Upper lobe of left lung (tissue), 4 donors: ENCODE measurements around the gene TBC1D4.

Experiments used
- EP300 ChIP-seq, 4 donors: sonication (generic); formaldehyde crosslinking; IDR thresholded peaks; one replicate each; pipeline ENCODE4 v1.5.1; 2017; ENCODE audit warnings: antibody characterized with exemption in 4 of 4, control low read depth in 2 of 4
- POLR2A ChIP-seq, 4 donors: fragments of 450-650 bp; IDR thresholded peaks; one replicate each; pipeline ENCODE4 v1.5.1; 2016 to 2017; ENCODE audit warnings: antibody characterized with exemption in 4 of 4, mild to moderate bottlenecking in 2 of 4
- POLR2AphosphoS5 ChIP-seq, 2 donors: sonication (generic); formaldehyde crosslinking; IDR thresholded peaks; one replicate each; pipeline ENCODE4 v1.5.1; 2017; ENCODE audit warnings: antibody characterized with exemption in 2 of 2
- TF ChIP-seq, protein P1 (sequence below), 6 experiments: fragments of 450-650 bp in 4 of 6; fragments of 200-600 bp in 2 of 6; sonication (generic) in 2 of 6; IDR thresholded peaks; one replicate each; pipeline ENCODE4 v1.5.1; 2016 to 2019; ENCODE audit warnings: antibody characterized with exemption in 6 of 6

DNA sequence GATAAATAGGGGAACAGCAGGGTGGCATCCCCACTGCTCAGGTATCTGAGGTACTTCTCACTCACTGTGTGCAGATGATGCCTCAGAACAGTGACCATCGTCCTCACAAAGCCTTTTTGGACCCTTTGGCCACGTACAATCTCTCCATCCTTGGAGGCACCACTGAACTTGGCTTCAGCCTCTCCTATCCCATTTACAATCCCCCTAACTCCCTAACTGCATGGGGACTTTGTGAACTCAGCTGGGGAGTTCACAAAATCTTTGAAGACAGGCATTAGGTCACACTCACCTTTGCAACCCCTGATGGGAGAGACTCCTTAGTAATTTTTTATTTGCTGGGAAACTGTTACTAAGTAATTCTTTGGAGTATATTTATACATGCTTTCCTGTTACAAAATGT, 60.8 kb downstream of the TBC1D4 start:
- TF ChIP-seq POLR2A (IDR thresholded peaks at IDR 0.05): no peak
- TF ChIP-seq, protein P1, sequence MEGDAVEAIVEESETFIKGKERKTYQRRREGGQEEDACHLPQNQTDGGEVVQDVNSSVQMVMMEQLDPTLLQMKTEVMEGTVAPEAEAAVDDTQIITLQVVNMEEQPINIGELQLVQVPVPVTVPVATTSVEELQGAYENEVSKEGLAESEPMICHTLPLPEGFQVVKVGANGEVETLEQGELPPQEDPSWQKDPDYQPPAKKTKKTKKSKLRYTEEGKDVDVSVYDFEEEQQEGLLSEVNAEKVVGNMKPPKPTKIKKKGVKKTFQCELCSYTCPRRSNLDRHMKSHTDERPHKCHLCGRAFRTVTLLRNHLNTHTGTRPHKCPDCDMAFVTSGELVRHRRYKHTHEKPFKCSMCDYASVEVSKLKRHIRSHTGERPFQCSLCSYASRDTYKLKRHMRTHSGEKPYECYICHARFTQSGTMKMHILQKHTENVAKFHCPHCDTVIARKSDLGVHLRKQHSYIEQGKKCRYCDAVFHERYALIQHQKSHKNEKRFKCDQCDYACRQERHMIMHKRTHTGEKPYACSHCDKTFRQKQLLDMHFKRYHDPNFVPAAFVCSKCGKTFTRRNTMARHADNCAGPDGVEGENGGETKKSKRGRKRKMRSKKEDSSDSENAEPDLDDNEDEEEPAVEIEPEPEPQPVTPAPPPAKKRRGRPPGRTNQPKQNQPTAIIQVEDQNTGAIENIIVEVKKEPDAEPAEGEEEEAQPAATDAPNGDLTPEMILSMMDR (IDR thresholded peaks at IDR 0.05): no peak
- TF ChIP-seq EP300 (IDR thresholded peaks at IDR 0.05): no peak
- TF ChIP-seq POLR2AphosphoS5 (IDR thresholded peaks at IDR 0.05): no peak
